IPS-11a (cell line): ENCODE results near the gene EXOC3L4.
A peak's percentile ranks its signal among the peaks of the same experiment; 100 is the strongest.

ENCODE experiments used
- H3K4me3 ChIP-seq: one replicate; pipeline ENCODE4 v1.5.1; 2013; ENCODE audit warnings: low read depth, low read length, control low read depth

The EXOC3L4 gene

GRCh38 chr14:103131580-103131979 lies 37.1 kb downstream of the EXOC3L4 start:
- no peak overlapping the region for H3K4me3 ChIP-seq

GRCh38 chr14:103132381-103133209 lies 38.1 kb downstream of the EXOC3L4 start:
- H3K4me3 ChIP-seq = no peak overlapping the region

- no peak overlapping the region for H3K4me3 ChIP-seq
Observed at GRCh38 chr14:103133210-103134140, 39.0 kb downstream of the EXOC3L4 start.

- H3K4me3 ChIP-seq = no peak overlapping the region
Observed at GRCh38 chr14:103134405-103134804, 39.9 kb downstream of the EXOC3L4 start.

GRCh38 chr14:103134919-103135318 lies 40.4 kb downstream of the EXOC3L4 start:
- no peak overlapping the region for H3K4me3 ChIP-seq

- H3K4me3 ChIP-seq = no peak overlapping the region
Observed at GRCh38 chr14:103135333-103136260, 41.1 kb downstream of the EXOC3L4 start.

GRCh38 chr14:103136388-103137271 lies 42.1 kb downstream of the EXOC3L4 start:
- H3K4me3 ChIP-seq = no peak overlapping the region

GRCh38 chr14:103137689-103138300 lies 43.3 kb downstream of the EXOC3L4 start:
- H3K4me3 ChIP-seq = no peak overlapping the region

GRCh38 chr14:103138301-103139131 lies 44.0 kb downstream of the EXOC3L4 start:
- peak overlapping the region; percentile 22 for H3K4me3 ChIP-seq

GRCh38 chr14:103139132-103140025 lies 44.9 kb downstream of the EXOC3L4 start:
- peak overlapping the region; percentile 22 for H3K4me3 ChIP-seq

- no peak overlapping the region for H3K4me3 ChIP-seq
Observed at GRCh38 chr14:103140316-103141109, 46.0 kb downstream of the EXOC3L4 start.

- no peak overlapping the region for H3K4me3 ChIP-seq
Observed at GRCh38 chr14:103141117-103141796, 46.7 kb downstream of the EXOC3L4 start.

- no peak overlapping the region for H3K4me3 ChIP-seq
Observed at GRCh38 chr14:103142026-103142425, 47.5 kb downstream of the EXOC3L4 start.

- no peak overlapping the region for H3K4me3 ChIP-seq
Observed at GRCh38 chr14:103142721-103143302, 48.3 kb downstream of the EXOC3L4 start.

- H3K4me3 ChIP-seq = no peak overlapping the region
Observed at GRCh38 chr14:103143506-103143905, 49.0 kb downstream of the EXOC3L4 start.

GRCh38 chr14:103144085-103144484 lies 49.6 kb downstream of the EXOC3L4 start:
- H3K4me3 ChIP-seq = no peak overlapping the region
